MCF 10A (cell line): ENCODE results near the gene ZFHX3. TPM values are rescaled to one million over a fixed set of nuclear protein-coding genes. Genes with fewer than 3 reads are reported as not detected.

Experiments
- BruUV-seq: library from RNA; stranded (reverse); fragments of 400-500 nt; replicated peaks from 2 replicates; lab custom pipeline; 2021; lab: Mats Ljungman, UMichigan
- CTCF ChIA-PET: fragments of 300-600 bp; sonication (Branson Sonifier 250); formaldehyde crosslinking; extraction: SDS; loops from one replicate; lab custom pipeline; 2021; ENCODE audit warnings: antibody characterized with exemption, inconsistent platforms; lab: Yijun Ruan, JAX
- POLR2A ChIA-PET: fragments of 300-600, 350-650 bp; sonication (Branson Sonifier 250); formaldehyde crosslinking; extraction: SDS; loops from one replicate; lab custom pipeline; 2020; ENCODE audit warnings: antibody characterized with exemption, inconsistent platforms; lab: Yijun Ruan, JAX
- DNase-seq: peaks from one replicate; pipeline ENCODE4 v3.0.0-alpha.2; 2018; ENCODE audit not compliant: unreplicated experiment
- H3K27ac Mint-ChIP-seq: one replicate; pipeline ENCODE4 v1.8.0; 2022; ENCODE audit warnings: mild to moderate bottlenecking, low read depth, mixed read lengths; ENCODE audit not compliant: unreplicated experiment
- H3K27me3 Mint-ChIP-seq: one replicate; pipeline ENCODE4 v1.8.0; 2022; ENCODE audit warnings: mixed read lengths; ENCODE audit not compliant: insufficient read depth, unreplicated experiment
- H3K36me3 Mint-ChIP-seq: one replicate; pipeline ENCODE4 v1.8.0; 2022; ENCODE audit warnings: mild to moderate bottlenecking, moderate library complexity, mixed read lengths; ENCODE audit not compliant: insufficient read depth, unreplicated experiment
- H3K4me1 Mint-ChIP-seq: one replicate; pipeline ENCODE4 v1.8.0; 2022; ENCODE audit warnings: mixed read lengths; ENCODE audit not compliant: insufficient read depth, unreplicated experiment
- H3K4me3 Mint-ChIP-seq: one replicate; pipeline ENCODE4 v1.8.0; 2022; ENCODE audit warnings: mild to moderate bottlenecking, moderate library complexity, mixed read lengths; ENCODE audit not compliant: unreplicated experiment
- H3K9me3 Mint-ChIP-seq: one replicate; pipeline ENCODE4 v1.8.0; 2022; ENCODE audit warnings: mixed read lengths; ENCODE audit not compliant: unreplicated experiment
- intact Hi-C: fragments of 100-400 bp; cut with micrococcal nuclease; formaldehyde crosslinking; loops from 2 replicates; pipeline ENCODE4 v1.14.1; 2022
- total RNA-seq: library from RNA; stranded (reverse); gene quantifications from 2 replicates; pipeline ENCODE4 v1.2.3, GENCODE V29; 2022
- TF ChIP-seq, protein P1 (sequence below): fragments of 200-600 bp; IDR thresholded peaks from one replicate; pipeline ENCODE4 v1.8.0; 2022; ENCODE audit warnings: antibody characterized with exemption, mild to moderate bottlenecking; ENCODE audit not compliant: unreplicated experiment

The ZFHX3 gene
- total RNA-seq, 1 experiment from 2014 or later = 27.4 TPM

- intact Hi-C loops = loop anchor here (1.0 to 10.0 kb wide), 5 partner anchors 53 to 394 kb away; no protein-coding TSS in a partner anchor
Observed at GRCh38 chr16:73058616-73059409, 10.9 kb upstream of the ZFHX3 start.

GRCh38 chr16:73058221-73058615, 10.3 kb upstream of the ZFHX3 start:
- Mint-ChIP-seq H3K4me1 (peaks cover 38% of the 10 kb centered on the region), H3K27me3 (no peaks in the 10 kb centered on the region), H3K4me3 (peak overlapping the region; percentile 87), H3K9me3 (no peaks in the 10 kb centered on the region), H3K36me3 (peaks cover 14% of the 10 kb centered on the region), H3K27ac (no peak overlapping the region)
- TF ChIP-seq, protein P1, sequence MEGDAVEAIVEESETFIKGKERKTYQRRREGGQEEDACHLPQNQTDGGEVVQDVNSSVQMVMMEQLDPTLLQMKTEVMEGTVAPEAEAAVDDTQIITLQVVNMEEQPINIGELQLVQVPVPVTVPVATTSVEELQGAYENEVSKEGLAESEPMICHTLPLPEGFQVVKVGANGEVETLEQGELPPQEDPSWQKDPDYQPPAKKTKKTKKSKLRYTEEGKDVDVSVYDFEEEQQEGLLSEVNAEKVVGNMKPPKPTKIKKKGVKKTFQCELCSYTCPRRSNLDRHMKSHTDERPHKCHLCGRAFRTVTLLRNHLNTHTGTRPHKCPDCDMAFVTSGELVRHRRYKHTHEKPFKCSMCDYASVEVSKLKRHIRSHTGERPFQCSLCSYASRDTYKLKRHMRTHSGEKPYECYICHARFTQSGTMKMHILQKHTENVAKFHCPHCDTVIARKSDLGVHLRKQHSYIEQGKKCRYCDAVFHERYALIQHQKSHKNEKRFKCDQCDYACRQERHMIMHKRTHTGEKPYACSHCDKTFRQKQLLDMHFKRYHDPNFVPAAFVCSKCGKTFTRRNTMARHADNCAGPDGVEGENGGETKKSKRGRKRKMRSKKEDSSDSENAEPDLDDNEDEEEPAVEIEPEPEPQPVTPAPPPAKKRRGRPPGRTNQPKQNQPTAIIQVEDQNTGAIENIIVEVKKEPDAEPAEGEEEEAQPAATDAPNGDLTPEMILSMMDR = peak; percentile 11
- CTCF ChIA-PET = interaction anchor here (0.5 to 0.7 kb wide), 4 partner anchors 133 to 521 kb away, joined by 3 read pairs; no protein-coding TSS in a partner anchor
- peak; percentile 46 for DNase-seq
- BruUV-seq = no TSS peak
- intact Hi-C loops = loop anchor here (5.0 to 10.0 kb wide), 4 partner anchors 54 to 393 kb away; no protein-coding TSS in a partner anchor
- POLR2A ChIA-PET = interaction anchor here (0.6 to 10.2 kb wide), 8 partner anchors 11 to 297 kb away, joined by 3 to 111 read pairs (median 3); no protein-coding TSS in a partner anchor

More at GRCh38 chr16:73058616-73059409, 10.9 kb upstream of the ZFHX3 start:
- no peaks in the 10 kb centered on the region for H3K27me3 Mint-ChIP-seq
- no TSS peak for BruUV-seq
- H3K4me1 Mint-ChIP-seq = peaks cover 39% of the 10 kb centered on the region
- peak overlapping the region; percentile 87 for H3K4me3 Mint-ChIP-seq
- peaks cover 16% of the 10 kb centered on the region for H3K36me3 Mint-ChIP-seq
- no peak for DNase-seq
- peak overlapping the region; percentile 79 for H3K27ac Mint-ChIP-seq
- H3K9me3 Mint-ChIP-seq = no peaks in the 10 kb centered on the region
- TF ChIP-seq, protein P1 = no peak
- ChIA-PET CTCF (interaction anchor here (0.5 to 1.4 kb wide), 7 partner anchors 10 to 405 kb away, joined by 3 to 9 read pairs (median 3); no protein-coding TSS in a partner anchor), POLR2A (interaction anchor here (0.6 to 10.2 kb wide), 9 partner anchors 10 to 820 kb away, joined by 3 to 111 read pairs (median 3); no protein-coding TSS in a partner anchor)

- Mint-ChIP-seq H3K4me1 (peaks cover 37% of the 10 kb centered on the region), H3K36me3 (peaks cover 14% of the 10 kb centered on the region), H3K27ac (no peak overlapping the region), H3K27me3 (no peaks in the 10 kb centered on the region), H3K4me3 (peak overlapping the region; percentile 87), H3K9me3 (no peaks in the 10 kb centered on the region)
- TF ChIP-seq, protein P1 = peak; percentile 9
- intact Hi-C loops = loop anchor here (2.0 to 10.0 kb wide), 6 partner anchors 55 to 393 kb away; no protein-coding TSS in a partner anchor
- no peak for DNase-seq
- CTCF ChIA-PET = interaction anchor here (0.5 to 2.3 kb wide), 8 partner anchors 36 to 521 kb away, joined by 3 to 9 read pairs (median 4); no protein-coding TSS in a partner anchor
- POLR2A ChIA-PET = interaction anchor here (0.6 to 10.2 kb wide), 13 partner anchors 11 to 964 kb away, joined by 3 to 111 read pairs (median 5); partner anchors contain the start of genes DHX38, TXNL4B and ZFHX3
- no TSS peak for BruUV-seq
Observed at GRCh38 chr16:73057291-73058210, 9.6 kb upstream of the ZFHX3 start.
